Right atrium auricular region (tissue), 2 donors: ENCODE results near the gene PDZK1. TPM values are rescaled to one million over a fixed set of nuclear protein-coding genes. Genes with fewer than 3 reads are reported as not detected.

Source experiments
- total RNA-seq, 2 donors: library from RNA; depleted of rRNA; stranded (reverse); fragments of >200 nt; gene quantifications; one replicate each; pipeline ENCODE4 v1.1.0, GENCODE V29; 2016

PDZK1 gene
- total RNA-seq, 2 donors from 2014 or later: 0.30 to 0.35 TPM

Other genes with a start within 250 kb of the PDZK1 start
- 10 to 100 TPM; 12.6 to 15.2 TPM for gene GPR89A, start 99.4 kb downstream of the PDZK1 start, total RNA-seq
- not detected for gene CD160, start 12.1 kb upstream of the PDZK1 start, total RNA-seq
- 10 to 100 TPM; 42.8 to 44.6 TPM for gene RNF115, start 116.7 kb upstream of the PDZK1 start, total RNA-seq
- 10 to 100 TPM; 16.0 to 19.5 TPM for gene POLR3C, start 116.8 kb upstream of the PDZK1 start, total RNA-seq
- 10 to 100 TPM in 1 of 2 donors, 1 to 10 TPM in 1; 3.2 to 10.5 TPM for gene NUDT17, start 138.3 kb upstream of the PDZK1 start, total RNA-seq
- 10 to 100 TPM; 11.4 to 18.0 TPM for gene PIAS3, start 151.7 kb upstream of the PDZK1 start, total RNA-seq
- gene ANKRD35, start 178.5 kb upstream of the PDZK1 start, total RNA-seq: 1 to 10 TPM; 1.8 to 2.4 TPM
- gene ITGA10, start 202.7 kb upstream of the PDZK1 start, total RNA-seq: 10 to 100 TPM in 1 of 2 donors, 1 to 10 TPM in 1; 5.4 to 21.6 TPM
- gene PEX11B, start 211.3 kb upstream of the PDZK1 start, total RNA-seq: 10 to 100 TPM; 20.1 to 21.2 TPM
- gene RBM8A, start 220.1 kb upstream of the PDZK1 start, total RNA-seq: 10 to 100 TPM; 75.2 to 91.1 TPM